ENCODE measurements around the gene TPCN1. TPM values are rescaled to one million over a fixed set of nuclear protein-coding genes. Genes with fewer than 3 reads are reported as not detected.
"Not testable (repeated sequence)": the region's sequence is repeated elsewhere in the genome, so short reads cannot be mapped to it uniquely, and the experiment has no call there.

The TPCN1 gene
- total and polyA plus RNA-seq, 10 donors, result 15.5 to 90.1 (median 46.7) TPM

DNA sequence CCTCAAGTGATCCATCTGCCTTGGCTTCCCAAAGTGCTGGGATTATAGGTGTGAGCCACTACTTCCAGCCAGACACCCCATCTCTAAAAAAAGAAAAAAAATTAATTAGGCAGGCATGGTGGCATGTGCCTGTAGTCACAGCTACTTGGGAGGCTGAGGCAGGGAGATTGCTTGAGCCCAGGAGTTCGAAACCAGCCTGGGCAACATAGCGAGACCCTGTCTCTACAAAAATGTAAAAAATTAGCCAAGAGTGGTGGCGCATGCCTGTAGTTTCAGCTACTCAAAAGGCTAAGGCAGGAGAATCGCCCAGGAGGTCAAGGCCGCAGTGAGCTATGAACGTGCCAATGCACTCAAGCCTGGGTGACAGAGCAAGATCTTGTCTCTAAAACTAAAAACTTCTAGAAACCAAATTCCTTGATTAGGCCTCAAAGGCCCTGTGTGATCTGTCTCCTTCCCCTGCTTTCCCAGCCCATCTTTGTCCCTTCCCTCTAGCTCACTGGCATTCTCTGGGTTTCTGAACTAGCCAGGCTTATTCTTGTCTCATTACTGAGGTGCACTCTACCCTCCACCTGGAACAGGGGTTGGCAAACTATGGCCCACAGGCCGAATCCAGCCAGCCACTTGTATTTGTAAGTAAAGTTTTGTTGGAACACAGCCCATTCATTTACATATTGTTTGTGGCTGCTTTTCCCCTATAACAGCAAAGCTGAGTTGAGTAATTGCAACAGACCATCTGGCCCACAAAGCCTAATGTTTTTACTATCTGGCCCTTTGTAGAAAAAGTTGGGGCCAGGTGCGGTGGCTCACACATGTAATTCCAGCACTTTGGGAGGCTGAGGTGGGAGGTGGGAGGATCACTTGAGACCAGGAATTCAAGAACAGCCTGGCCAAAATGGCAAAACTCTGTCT lies 17.2 kb upstream of the TPCN1 start:
- Histone ChIP-seq H3K27me3 (replicated peaks in 1 of 7) (no peaks in the 10 kb centered on the region), H3K27ac (peak overlapping the region in 3 of 8 donors; percentile 6 to 26 (median 21)), H3K4me1 (peaks cover 17 to 85% (median 36%) of the 10 kb centered on the region in 6 donors), H3K4me3 (no peak overlapping the region), H3K36me3 (no peaks in the 10 kb centered on the region), H3K9me3 (no peaks in the 10 kb centered on the region)
- DNase-seq, result no peak
- no peak for TF ChIP-seq POLR2AphosphoS5 (IDR thresholded peaks at IDR 0.05)
- TF ChIP-seq, protein P1, sequence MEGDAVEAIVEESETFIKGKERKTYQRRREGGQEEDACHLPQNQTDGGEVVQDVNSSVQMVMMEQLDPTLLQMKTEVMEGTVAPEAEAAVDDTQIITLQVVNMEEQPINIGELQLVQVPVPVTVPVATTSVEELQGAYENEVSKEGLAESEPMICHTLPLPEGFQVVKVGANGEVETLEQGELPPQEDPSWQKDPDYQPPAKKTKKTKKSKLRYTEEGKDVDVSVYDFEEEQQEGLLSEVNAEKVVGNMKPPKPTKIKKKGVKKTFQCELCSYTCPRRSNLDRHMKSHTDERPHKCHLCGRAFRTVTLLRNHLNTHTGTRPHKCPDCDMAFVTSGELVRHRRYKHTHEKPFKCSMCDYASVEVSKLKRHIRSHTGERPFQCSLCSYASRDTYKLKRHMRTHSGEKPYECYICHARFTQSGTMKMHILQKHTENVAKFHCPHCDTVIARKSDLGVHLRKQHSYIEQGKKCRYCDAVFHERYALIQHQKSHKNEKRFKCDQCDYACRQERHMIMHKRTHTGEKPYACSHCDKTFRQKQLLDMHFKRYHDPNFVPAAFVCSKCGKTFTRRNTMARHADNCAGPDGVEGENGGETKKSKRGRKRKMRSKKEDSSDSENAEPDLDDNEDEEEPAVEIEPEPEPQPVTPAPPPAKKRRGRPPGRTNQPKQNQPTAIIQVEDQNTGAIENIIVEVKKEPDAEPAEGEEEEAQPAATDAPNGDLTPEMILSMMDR (IDR thresholded peaks at IDR 0.05 in 8 of 11, conservative IDR thresholded peaks at IDR 0.05 in 3 of 11), result no peak
- TF ChIP-seq POLR2A (IDR thresholded peaks at IDR 0.05), result no peak
- WGBS, 5 donors, result 76 to 87% (median 78%) methylated on average over 8 of the region's 8 CpGs
- intact Hi-C loops (cut with DNase I; ENCODE audit: low total_unique reads), result no loop called here

DNA sequence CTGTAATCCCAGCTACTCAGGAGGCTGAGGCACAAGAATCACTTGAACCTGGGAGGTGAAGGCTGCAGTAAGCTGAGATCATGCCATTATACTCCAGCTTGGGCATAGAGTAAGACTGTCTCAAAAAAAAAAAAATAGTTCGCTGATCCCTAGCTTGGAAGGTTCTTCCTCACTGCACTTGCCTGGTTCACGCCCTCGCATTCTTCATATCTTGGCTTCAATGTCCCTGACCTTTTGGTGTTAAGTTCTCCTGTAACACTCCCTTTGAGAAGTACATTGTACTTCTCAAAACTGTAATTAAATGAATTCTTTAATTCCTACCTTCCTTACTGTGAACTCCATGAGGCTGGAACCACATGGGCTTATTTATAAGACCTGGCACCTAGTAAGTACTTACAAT lies 16.5 kb upstream of the TPCN1 start:
- intact Hi-C loops (cut with DNase I; ENCODE audit: low total_unique reads), result no loop called here
- H3K27me3 ChIP-seq (replicated peaks in 1 of 7), result no peaks in the 10 kb centered on the region
- no peaks in the 10 kb centered on the region for H3K9me3 ChIP-seq
- H3K27ac ChIP-seq, result peak overlapping the region in 3 of 8 donors; percentile 6 to 26 (median 21)
- H3K36me3 ChIP-seq, result no peaks in the 10 kb centered on the region
- no peak for TF ChIP-seq POLR2AphosphoS5 (IDR thresholded peaks at IDR 0.05)
- TF ChIP-seq POLR2A (IDR thresholded peaks at IDR 0.05), result no peak
- TF ChIP-seq, protein P1 (IDR thresholded peaks at IDR 0.05 in 8 of 11, conservative IDR thresholded peaks at IDR 0.05 in 3 of 11), result no peak
- DNase-seq, result no peak
- WGBS, 5 donors, result 81 to 90% (median 82%) methylated on average over 3 of the region's 3 CpGs
- H3K4me3 ChIP-seq, result no peak overlapping the region
- peaks cover 22 to 91% (median 43%) of the 10 kb centered on the region in 6 donors for H3K4me1 ChIP-seq

DNA sequence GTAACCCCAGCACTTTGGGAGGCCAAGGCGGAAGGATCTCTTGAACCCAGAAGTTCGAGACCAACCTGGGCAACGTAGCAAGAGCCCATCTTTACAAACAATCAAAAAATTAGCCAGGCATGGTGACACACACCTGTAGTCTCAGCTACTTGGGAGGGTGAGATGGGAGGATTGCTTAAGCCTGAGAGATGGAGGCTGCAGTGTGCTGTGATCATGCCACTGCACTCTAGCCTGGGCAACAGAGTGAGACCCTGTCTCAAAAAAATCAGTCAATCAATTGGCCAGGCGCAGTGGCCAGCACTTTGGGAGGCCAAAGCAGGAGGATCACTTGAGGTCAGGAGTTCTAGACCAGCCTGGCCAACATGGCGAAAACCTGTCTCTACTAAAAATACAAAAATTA lies 14.5 kb upstream of the TPCN1 start:
- 95 to 97% (median 96%) methylated on average over 5 of the region's 5 CpGs for WGBS, 5 donors
- Histone ChIP-seq H3K27ac (peak overlapping the region in 1 of 8 donors; percentile 86), H3K4me1 (peaks cover 27 to 91% (median 54%) of the 10 kb centered on the region in 6 donors)
- H3K4me3 ChIP-seq; H3K27me3 ChIP-seq (replicated peaks in 1 of 7); H3K9me3 ChIP-seq; intact Hi-C loops (cut with DNase I; ENCODE audit: low total_unique reads); DNase-seq; H3K36me3 ChIP-seq: not testable (repeated sequence)

DNA sequence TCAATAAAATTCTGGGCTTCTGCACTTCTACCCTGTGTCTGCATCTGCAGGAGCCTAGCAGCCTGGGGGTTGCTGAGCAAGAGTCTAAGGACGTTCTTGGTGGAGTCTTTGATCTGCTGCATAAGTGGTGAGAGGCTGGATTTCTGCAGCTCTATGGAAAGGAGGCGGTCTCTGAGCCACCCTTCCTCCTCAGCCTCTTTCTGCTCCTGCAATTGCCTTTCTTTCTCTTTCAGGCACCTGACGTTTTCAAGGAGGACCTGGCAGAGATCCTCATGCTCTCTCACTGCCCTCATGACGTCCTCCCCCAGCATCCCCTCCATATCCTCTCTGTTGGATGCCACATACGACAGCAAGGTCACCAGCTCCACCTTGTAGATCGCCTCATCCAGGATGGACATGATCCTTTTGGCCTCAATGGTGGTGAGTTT lies 13.6 kb upstream of the TPCN1 start:
- Histone ChIP-seq H3K4me1 (peaks cover 27 to 90% (median 53%) of the 10 kb centered on the region in 6 donors), H3K36me3 (no peaks in the 10 kb centered on the region), H3K9me3 (no peaks in the 10 kb centered on the region), H3K4me3 (peak overlapping the region in 1 of 8 donors; percentile 27), H3K27me3 (replicated peaks in 1 of 7) (no peaks in the 10 kb centered on the region), H3K27ac (peak overlapping the region; percentile 72 to 87 (median 85))
- WGBS, 5 donors, result 30 to 48% (median 38%) methylated on average over 6 of the region's 6 CpGs
- TF ChIP-seq, protein P1 (IDR thresholded peaks at IDR 0.05 in 8 of 11, conservative IDR thresholded peaks at IDR 0.05 in 3 of 11), result no peak
- TF ChIP-seq POLR2AphosphoS5 (IDR thresholded peaks at IDR 0.05) (no peak), POLR2A (IDR thresholded peaks at IDR 0.05) (no peak)
- no peak for DNase-seq
- intact Hi-C loops (cut with DNase I; ENCODE audit: low total_unique reads), result no loop called here

All from spleen (tissue), 11 donors.